HG02678 (cell line): ENCODE data around the gene GSE1.

Experiments
- ATAC-seq: cut with Tn5 transposase; IDR thresholded peaks from one replicate; pipeline ENCODE4 v1.9.1; 2021; ENCODE audit warnings: mild to moderate bottlenecking, moderate library complexity; ENCODE audit not compliant: unreplicated experiment

The GSE1 gene

DNA sequence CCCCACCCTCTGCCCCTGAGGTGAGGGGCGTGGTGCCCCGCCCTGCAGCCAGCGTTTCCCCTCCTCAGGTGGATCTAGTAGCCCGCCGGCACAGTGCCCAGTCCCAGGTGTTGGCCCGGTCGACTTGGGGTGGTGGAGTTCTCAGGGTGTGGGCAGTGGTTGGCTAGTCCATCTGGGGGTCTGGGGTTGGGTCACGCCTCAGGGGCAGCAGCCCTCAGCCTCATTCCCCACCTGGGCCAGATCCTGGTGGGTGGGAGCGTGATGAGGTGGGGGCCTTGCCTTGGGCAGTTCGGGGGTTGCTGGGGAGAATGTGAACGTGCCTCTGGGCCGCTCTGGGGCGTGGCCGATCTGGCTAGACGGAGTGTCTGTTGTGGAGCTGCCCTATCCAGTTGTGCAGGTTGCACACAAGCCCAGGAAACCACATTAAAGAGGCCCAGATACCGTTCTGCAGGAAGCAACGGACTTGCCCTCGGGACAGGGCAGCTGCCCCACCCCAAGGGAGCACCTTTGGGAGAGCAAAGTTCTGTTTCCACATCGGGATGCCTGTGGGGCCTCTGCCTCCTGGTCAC lies 32.0 kb downstream of the GSE1 start:
- ATAC-seq = no peak

DNA sequence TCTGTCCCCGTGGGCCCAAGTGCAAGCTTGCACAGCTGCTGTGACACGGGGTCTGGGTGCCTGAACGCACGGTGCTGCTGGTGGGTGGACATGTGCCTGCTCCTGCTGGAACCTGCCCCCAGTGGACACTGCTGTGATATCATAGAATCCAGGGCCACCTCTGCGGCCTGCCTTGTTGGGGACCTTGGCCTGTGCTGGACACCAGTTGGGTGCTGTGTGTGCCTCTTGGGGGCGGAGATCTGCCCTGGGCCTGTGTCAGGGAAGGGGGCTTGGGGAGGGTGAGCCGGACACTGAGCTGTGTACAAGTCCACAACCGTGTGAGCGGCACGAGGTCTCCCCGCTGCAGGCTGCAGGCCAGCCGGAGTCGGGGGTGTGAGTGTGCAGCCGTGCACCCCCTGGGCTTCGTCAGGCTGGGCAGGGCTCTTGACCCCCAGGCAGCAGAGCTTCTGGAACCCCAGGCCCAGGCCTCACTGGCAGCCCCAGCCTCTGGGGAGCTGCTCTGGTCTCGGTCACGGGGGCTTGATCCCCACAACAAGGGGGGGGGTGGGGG lies 33.3 kb downstream of the GSE1 start:
- ATAC-seq = no peak

DNA sequence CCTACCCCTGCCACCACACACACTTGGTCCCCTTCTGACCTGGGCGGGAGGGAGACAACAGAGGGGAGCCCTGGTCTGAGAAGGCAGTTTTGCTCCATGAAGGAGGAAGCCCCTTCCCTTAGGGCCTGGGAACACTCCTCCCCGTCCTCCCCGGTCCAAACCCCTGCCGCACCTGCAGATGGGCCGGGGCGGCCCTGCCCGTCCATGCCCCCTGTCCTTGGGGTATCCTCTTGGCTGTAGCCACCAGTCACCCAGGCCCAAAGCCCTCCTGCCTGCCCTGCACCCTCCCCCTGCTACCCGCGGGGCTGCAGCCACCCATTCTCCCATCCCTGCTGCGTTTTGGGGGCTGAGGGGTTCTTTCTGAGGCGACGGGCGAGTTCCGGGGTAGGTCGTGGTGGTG lies 33.9 kb downstream of the GSE1 start:
- ATAC-seq = no peak

- ATAC-seq = no peak
These were observed 35.1 kb downstream of the GSE1 start for GRCh38 chr16:85648070-85648714.

GRCh38 chr16:85648805-85649204 lies 35.7 kb downstream of the GSE1 start:
- ATAC-seq = no peak

DNA sequence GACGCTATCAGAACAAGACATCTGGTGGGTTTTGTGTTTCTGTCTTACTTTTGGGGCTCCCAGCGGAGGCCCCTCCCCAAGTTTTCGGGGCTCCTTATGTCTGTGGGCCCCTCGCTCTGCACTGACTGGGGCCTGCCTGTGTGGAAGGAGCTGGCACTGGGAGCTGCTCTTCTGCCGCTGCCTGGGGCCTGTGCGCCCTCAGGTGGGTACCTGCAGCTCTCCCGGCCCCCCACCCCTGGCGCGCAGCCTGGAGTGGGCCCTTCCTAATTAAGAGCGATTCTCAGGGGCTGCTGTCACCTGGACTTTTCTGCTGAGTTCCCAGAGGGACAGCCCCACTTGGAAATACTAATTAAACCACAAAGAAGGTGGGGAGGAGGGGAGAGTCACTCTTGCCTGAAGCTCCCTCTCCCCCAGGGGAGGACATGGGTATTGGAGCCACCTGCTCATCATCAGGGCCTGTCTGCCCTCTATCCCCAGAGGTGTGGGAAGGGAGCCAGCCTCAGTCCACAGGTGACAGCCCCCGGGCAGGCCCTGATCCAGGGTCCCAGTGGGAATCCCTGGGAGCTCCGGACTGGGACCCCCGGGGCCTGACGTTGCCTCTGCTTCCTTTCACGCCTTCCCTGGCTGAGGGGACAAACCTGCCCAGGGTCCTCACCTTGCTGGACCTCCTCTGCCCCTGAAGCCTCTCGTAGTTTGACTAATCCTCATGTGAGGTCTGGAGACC lies 36.5 kb downstream of the GSE1 start:
- no peak for ATAC-seq

- ATAC-seq = no peak
These were observed 37.2 kb downstream of the GSE1 start for GRCh38 chr16:85650135-85650843.

DNA sequence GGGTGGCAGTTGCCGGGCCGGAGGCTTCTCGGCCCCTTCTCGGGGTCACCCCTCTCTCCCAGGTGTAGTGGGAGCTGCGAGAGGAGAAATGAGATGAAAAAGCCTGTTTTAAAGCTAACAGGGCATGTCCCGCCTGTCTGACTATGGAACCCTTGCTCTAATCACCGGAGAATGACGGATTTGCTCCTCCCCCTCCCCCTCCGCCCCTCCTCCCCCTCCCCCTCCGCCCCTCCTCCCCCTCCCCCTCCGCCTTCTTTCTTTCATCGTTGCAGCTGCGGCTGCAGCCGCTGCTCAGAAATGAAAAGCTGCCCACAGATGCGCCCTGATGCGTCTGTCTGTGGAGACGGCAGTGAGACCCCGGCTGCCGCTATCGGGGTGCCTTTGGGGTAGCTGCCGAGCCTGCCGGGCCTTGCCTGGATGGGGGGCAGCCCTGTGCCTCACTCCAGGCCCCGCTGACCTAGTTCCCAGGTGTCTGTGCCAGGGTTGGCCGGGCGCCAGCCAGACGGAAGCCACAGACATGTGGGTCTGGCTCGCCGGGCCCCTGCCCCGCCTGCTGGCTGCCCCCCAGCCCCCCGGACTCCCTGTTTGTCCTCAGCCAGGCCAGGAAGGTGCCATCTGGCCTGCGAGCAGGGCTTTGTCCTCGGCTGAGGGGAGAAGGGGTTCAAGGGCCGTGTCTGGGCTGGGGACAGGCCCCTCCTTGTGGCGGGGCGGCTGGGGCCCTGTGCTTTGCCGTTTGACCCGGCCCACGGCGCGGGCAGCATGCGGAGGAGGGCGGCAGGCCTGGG lies 37.9 kb downstream of the GSE1 start:
- ATAC-seq = no peak

DNA sequence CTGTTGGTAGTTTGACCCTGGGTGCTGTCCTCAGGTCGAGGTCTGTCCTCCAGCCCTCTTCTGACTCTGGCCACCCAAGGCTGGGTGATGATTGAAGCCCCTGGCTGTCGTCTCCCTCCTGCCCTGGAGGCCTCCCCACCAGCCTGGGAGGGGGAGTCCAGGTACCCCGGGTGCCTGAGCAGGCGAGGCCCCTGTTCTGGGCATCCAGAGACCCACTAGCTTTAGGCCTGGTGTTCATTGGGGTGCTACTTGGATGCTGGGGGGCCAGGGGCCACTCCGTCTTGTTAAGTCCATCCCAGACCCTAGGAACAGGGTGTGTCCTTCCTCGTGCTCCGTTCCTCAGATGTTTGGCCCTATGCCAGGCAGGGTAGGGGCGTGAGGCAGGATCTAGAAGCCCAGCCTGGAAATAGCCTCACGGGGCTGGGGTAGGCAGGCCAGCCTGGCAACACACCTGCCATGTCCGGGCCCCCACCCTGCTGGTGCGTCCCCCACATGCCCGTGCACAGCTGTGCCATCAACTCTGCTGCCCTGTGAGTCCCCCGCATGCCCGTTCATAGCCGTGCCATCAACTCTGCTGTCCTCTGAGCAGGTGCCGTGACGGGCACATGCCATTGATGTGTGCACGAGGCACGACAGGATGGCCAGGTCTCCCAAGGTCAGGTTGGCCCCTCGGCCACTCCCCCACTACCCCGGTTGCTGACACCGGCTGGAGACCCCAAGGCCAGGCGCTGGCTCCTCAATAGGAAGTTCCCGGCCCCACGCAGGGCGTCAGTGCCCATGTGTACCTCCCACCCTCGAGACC lies 38.7 kb downstream of the GSE1 start:
- no peak for ATAC-seq

DNA sequence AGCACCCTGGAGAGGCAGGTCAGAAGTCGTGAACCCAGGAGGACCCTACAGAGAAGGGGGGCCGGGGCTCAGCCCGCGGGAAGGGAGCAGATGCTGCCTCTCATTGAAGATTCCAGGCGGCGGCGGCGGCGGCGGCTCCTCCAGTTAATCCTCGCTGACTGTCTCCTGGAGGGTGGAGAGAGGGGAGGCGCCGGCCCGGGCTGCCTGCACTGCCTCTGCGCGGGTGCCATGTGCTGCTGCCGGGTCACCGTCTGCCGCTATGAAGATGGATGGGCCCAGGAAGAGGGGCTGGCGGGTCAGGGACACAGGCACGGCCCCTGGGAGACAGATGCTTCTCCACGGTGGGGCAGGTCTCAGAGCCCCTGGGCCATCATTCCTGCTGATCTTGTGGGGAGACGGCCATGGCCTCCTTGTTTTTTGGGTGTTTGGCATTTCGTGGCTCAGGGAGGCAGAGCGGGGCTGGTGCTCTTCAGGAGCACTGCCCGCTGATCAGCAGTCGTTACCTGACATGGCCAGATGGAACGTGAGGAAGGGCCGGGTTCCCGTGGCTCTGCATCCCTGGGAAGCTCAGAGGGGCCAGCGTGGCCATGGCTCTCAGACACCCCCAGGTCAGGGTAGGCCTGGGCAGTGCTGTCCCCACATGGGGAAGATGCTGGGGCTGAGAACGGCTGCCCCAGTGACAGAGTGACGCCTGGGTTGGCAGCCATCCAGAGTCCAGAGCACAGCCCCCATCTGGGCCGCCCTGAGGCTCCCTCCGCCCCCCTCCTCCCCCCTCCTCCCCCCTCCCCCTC lies 39.5 kb downstream of the GSE1 start:
- ATAC-seq = no peak

GRCh38 chr16:85653290-85653891 lies 40.3 kb downstream of the GSE1 start:
- no peak for ATAC-seq

DNA sequence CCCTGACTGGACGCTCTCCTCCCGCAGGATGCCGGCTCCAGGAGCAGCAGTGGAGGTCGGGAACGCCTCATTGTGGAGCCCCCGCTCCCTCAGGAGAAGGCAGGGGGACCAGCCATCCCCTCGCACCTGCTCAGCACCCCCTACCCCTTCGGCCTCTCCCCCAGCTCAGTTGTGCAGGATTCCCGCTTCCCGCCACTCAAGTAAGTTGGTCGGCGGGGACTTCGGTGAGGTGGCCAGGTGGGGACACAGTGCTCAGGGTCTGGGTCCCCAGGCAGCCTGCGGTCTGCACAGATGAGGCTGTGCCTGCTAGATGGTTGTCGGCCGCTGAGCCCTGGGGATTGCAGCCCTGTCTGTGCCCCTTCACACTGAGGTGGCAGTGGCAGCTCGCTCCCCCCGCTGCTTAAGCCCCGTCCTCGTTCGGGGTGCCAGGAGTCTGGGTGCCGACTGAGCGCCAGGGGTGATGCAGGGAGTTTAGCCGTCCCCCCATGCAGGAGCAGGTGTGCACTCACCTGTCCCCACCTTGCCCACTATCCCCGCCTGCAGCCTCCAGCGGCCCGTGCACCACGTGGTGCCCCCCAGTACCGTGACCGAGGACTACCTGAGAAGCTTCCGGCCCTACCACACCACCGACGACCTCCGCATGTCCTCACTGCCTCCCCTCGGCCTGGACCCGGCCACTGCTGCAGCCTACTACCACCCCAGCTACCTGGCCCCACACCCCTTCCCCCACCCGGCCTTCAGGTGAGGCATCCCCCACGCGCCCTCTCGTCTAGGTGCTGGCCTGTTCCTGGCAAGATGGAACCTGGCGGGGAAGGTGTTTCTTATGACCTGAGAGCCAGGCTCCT lies 41.4 kb downstream of the GSE1 start:
- ATAC-seq = no peak

GRCh38 chr16:85655216-85656129 lies 42.4 kb downstream of the GSE1 start:
- ATAC-seq = no peak

- ATAC-seq = no peak
These were observed 43.5 kb downstream of the GSE1 start for GRCh38 chr16:85656351-85657266.

DNA sequence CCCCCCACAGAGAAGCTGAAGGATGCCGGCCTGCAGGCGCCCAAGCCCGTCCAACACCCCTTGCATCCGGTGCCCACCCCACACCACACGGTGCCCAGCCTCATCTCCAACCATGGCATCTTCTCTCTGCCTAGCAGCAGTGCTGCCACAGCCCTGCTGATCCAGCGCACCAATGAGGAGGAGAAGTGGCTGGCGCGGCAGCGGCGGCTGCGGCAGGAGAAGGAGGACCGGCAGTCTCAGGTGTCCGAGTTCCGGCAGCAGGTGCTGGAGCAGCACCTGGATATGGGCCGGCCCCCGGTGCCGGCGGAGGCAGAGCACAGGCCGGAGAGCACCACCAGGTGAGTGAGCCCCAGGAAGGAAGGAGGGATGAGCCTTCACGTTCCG lies 44.1 kb downstream of the GSE1 start:
- ATAC-seq = no peak

GRCh38 chr16:85657996-85658395 lies 44.9 kb downstream of the GSE1 start:
- ATAC-seq = no peak
